Measurements from ENCODE around the gene DEFB121.

DNA sequence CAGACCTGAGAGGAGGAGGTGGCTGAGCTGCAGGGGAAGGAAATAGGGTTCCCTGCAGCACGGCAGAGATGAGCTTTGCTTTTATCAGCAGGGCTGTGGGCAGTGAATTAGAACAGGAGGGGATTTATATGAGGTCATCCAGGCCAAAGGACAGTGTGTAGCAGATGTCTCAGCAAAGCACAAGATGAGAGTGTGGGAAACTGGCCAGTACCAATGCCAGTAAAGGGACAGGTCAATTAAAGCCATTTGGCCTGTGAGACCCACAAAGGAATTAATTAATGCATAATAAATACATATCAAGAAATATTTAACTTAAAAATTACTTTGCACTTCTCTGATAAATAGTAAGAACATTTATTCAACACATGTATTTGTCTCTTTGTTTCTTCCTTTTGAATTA, 15.5 kb downstream of the DEFB121 start, which contains the start of gene DEFB119:
- TF ChIP-seq, protein P1, sequence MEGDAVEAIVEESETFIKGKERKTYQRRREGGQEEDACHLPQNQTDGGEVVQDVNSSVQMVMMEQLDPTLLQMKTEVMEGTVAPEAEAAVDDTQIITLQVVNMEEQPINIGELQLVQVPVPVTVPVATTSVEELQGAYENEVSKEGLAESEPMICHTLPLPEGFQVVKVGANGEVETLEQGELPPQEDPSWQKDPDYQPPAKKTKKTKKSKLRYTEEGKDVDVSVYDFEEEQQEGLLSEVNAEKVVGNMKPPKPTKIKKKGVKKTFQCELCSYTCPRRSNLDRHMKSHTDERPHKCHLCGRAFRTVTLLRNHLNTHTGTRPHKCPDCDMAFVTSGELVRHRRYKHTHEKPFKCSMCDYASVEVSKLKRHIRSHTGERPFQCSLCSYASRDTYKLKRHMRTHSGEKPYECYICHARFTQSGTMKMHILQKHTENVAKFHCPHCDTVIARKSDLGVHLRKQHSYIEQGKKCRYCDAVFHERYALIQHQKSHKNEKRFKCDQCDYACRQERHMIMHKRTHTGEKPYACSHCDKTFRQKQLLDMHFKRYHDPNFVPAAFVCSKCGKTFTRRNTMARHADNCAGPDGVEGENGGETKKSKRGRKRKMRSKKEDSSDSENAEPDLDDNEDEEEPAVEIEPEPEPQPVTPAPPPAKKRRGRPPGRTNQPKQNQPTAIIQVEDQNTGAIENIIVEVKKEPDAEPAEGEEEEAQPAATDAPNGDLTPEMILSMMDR (IDR thresholded peaks at IDR 0.05): no peak
- no peak for TF ChIP-seq POLR2A (IDR thresholded peaks at IDR 0.05)
